HG03064 (cell line): ENCODE data around the gene HAP1.
"Not testable (repeated sequence)": the region's sequence is repeated elsewhere in the genome, so short reads cannot be mapped to it uniquely, and the experiment has no call there.

Experiments used
- ATAC-seq: cut with Tn5 transposase; IDR thresholded peaks from one replicate; pipeline ENCODE4 v1.9.1; 2021; ENCODE audit warnings: low read depth; ENCODE audit not compliant: unreplicated experiment

The HAP1 gene

GRCh38 chr17:41725134-41725533 is 9.3 kb downstream of the HAP1 start:
- ATAC-seq = no peak

GRCh38 chr17:41724476-41725050 is 9.9 kb downstream of the HAP1 start:
- ATAC-seq = no peak

GRCh38 chr17:41723801-41724475 is 10.5 kb downstream of the HAP1 start:
- no peak for ATAC-seq

- no peak for ATAC-seq
Measured at GRCh38 chr17:41722231-41722630, 12.2 kb downstream of the HAP1 start.

- ATAC-seq = no peak
Measured at GRCh38 chr17:41718287-41718645, 16.2 kb downstream of the HAP1 start.

- no peak for ATAC-seq
Measured at GRCh38 chr17:41717408-41718286, 16.8 kb downstream of the HAP1 start.

- no peak for ATAC-seq
Measured at GRCh38 chr17:41711669-41712400, 22.6 kb downstream of the HAP1 start, which contains the start of gene GAST. Gene GAST, plus strand, starts transcription at chr17:41712331. Its CDS starts 3,106 bp downstream, at chr17:41715437.

GRCh38 chr17:41710472-41711090 is 23.9 kb downstream of the HAP1 start:
- no peak for ATAC-seq

- ATAC-seq = no peak
Measured at GRCh38 chr17:41707803-41708669, 26.4 kb downstream of the HAP1 start.

GRCh38 chr17:41705271-41705991 is 29.0 kb downstream of the HAP1 start:
- no peak for ATAC-seq

- ATAC-seq = no peak
Measured at GRCh38 chr17:41702712-41703111, 31.7 kb downstream of the HAP1 start.

GRCh38 chr17:41700843-41701242 is 33.6 kb downstream of the HAP1 start:
- not testable (repeated sequence) for ATAC-seq

GRCh38 chr17:41697122-41697962 is 37.1 kb downstream of the HAP1 start:
- ATAC-seq = no peak

- no peak for ATAC-seq
Measured at GRCh38 chr17:41695954-41696757, 38.3 kb downstream of the HAP1 start.

GRCh38 chr17:41695134-41695661 is 39.2 kb downstream of the HAP1 start:
- ATAC-seq = no peak

GRCh38 chr17:41692722-41693521 is 41.5 kb downstream of the HAP1 start:
- ATAC-seq = no peak
